Testis (tissue), 3 donors: ENCODE measurements around the gene CDK6. TPM values are rescaled to one million over a fixed set of nuclear protein-coding genes. Genes with fewer than 3 reads are reported as not detected.

Experiments used
- DNase-seq: peaks from one replicate; pipeline ENCODE4 v3.0.0-alpha.2; 2019
- H3K27ac ChIP-seq, 2 donors: fragments of 200-600 bp; sonication (generic); one replicate each; pipeline ENCODE4 v1.5.1; 2019
- H3K27me3 ChIP-seq: fragments of 200-600 bp; sonication (generic); one replicate; pipeline ENCODE4 v1.5.1; 2019
- H3K36me3 ChIP-seq: fragments of 200-600 bp; sonication (generic); one replicate; pipeline ENCODE4 v1.5.1; 2017; ENCODE audit warnings: low read depth; ENCODE audit errors: missing control alignments
- H3K4me1 ChIP-seq: fragments of 200-600 bp; sonication (generic); one replicate; pipeline ENCODE4 v1.5.1; 2019
- H3K4me3 ChIP-seq, 2 donors: fragments of 200-600 bp; sonication (generic); one replicate each; pipeline ENCODE4 v1.5.1; 2017 to 2019
- H3K9me3 ChIP-seq: fragments of 200-600 bp; sonication (generic); one replicate; pipeline ENCODE4 v1.5.1; 2017
- POLR2A ChIP-seq: fragments of 450-650 bp; IDR thresholded peaks from one replicate; pipeline ENCODE4 v1.6.1; 2017; ENCODE audit warnings: antibody characterized with exemption, mild to moderate bottlenecking, moderate library complexity
- WGBS, 2 donors: methylation state at CpG; one replicate each; pipeline ENCODE4 v1.1.5; 2018; 5-methylcytosine and 5-hydroxymethylcytosine counted together
- intact Hi-C: fragments of 100-400 bp; cut with DNase I; formaldehyde crosslinking; loops from one replicate; pipeline ENCODE4 v1.15.1; 2023; ENCODE audit warnings: low total_unique reads
- polyA plus RNA-seq: library from polyadenylated mRNA; stranded (reverse); fragments of 350-450 nt; fragmentation: Illumina TruSeq; extraction: RNeasy Lipid Tissue Mini Kit (QIAGEN cat#74804); gene quantifications from one replicate; pipeline ENCODE4 v1.2.3, GENCODE V29; 2014; ENCODE audit warnings: low read depth, low replicate concordance; ENCODE audit not compliant: insufficient read depth
- total RNA-seq, 2 donors: library from RNA; depleted of rRNA; stranded (reverse); fragments of >200 nt; gene quantifications; one replicate each; pipeline ENCODE4 v1.2.3, GENCODE V29; 2016
- TF ChIP-seq, protein P1 (sequence below), 3 experiments: fragments of 450-650 bp in 2 of 3; fragments of 200-600 bp in 1 of 3; sonication (generic) in 1 of 3; IDR thresholded peaks; one replicate each; pipeline ENCODE4 v1.5.1; 2016 to 2019; ENCODE audit warnings: antibody characterized with exemption in 3 of 3, mild to moderate bottlenecking in 2 of 3, moderate library complexity in 1 of 3

Gene CDK6
- total and polyA plus RNA-seq, 3 donors from 2014 or later: 21.1 to 31.6 (median 22.8) TPM

GRCh38 chr7:92725161-92725925 lies 111.0 kb downstream of the CDK6 start:
- Histone ChIP-seq H3K4me1 (no peaks in the 10 kb centered on the region), H3K36me3 (no peaks in the 10 kb centered on the region), H3K27ac (no peak overlapping the region), H3K9me3 (no peaks in the 10 kb centered on the region), H3K4me3 (no peak overlapping the region), H3K27me3 (no peaks in the 10 kb centered on the region)
- 84 to 85% methylated on average over 14 of the region's 14 CpGs for WGBS, 2 donors
- intact Hi-C loops: no loop called here
- no peak for DNase-seq
- TF ChIP-seq POLR2A: no peak
- TF ChIP-seq, protein P1, sequence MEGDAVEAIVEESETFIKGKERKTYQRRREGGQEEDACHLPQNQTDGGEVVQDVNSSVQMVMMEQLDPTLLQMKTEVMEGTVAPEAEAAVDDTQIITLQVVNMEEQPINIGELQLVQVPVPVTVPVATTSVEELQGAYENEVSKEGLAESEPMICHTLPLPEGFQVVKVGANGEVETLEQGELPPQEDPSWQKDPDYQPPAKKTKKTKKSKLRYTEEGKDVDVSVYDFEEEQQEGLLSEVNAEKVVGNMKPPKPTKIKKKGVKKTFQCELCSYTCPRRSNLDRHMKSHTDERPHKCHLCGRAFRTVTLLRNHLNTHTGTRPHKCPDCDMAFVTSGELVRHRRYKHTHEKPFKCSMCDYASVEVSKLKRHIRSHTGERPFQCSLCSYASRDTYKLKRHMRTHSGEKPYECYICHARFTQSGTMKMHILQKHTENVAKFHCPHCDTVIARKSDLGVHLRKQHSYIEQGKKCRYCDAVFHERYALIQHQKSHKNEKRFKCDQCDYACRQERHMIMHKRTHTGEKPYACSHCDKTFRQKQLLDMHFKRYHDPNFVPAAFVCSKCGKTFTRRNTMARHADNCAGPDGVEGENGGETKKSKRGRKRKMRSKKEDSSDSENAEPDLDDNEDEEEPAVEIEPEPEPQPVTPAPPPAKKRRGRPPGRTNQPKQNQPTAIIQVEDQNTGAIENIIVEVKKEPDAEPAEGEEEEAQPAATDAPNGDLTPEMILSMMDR (IDR thresholded peaks at IDR 0.05): no peak

DNA sequence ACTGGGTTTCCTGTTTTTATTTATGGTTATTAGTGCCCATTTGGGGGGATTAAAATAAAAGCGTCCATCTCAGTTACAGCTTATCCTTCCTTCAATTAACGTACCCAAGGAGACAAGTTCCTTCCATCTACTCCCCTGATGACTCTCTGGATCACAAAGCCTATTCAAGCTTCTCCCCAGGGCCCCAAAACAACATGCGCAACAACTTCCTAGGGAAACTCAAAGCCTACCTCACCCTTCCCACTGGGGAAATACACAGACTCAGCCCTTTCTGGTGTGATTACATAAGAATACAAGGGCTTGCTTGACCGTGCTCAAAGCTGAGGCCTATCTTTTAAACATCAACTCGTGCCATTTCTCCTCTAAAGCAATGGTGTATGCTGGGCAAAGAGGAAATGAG lies 112.4 kb downstream of the CDK6 start:
- no peak for TF ChIP-seq POLR2A
- TF ChIP-seq, protein P1 (IDR thresholded peaks at IDR 0.05): no peak
- intact Hi-C loops: no loop called here
- no peaks in the 10 kb centered on the region for H3K27me3 ChIP-seq
- H3K4me1 ChIP-seq: no peaks in the 10 kb centered on the region
- no peak overlapping the region for H3K4me3 ChIP-seq
- no peaks in the 10 kb centered on the region for H3K9me3 ChIP-seq
- H3K36me3 ChIP-seq: no peaks in the 10 kb centered on the region
- no peak overlapping the region for H3K27ac ChIP-seq
- DNase-seq: no peak
- 68 to 76% methylated on average over 5 of the region's 5 CpGs for WGBS, 2 donors

DNA sequence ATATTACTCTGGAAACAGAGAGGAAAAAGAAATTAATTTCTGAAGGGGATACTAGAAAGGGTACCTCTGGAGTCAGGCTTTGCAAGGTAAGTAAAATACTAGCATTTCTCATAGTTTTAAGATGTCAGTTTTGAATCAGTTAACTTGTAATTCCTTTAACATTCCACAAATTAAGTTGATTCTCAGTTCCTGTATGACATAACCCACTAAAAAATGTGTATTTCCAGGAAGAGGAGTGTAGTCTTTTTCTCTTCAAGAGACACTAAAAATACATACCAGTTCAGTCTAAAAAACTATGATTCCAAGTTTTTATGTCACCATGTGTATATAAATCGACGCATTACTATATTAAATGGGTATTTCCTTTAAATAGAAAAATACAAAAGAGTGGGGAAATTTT lies 113.2 kb downstream of the CDK6 start:
- no peak for DNase-seq
- intact Hi-C loops: no loop called here

DNA sequence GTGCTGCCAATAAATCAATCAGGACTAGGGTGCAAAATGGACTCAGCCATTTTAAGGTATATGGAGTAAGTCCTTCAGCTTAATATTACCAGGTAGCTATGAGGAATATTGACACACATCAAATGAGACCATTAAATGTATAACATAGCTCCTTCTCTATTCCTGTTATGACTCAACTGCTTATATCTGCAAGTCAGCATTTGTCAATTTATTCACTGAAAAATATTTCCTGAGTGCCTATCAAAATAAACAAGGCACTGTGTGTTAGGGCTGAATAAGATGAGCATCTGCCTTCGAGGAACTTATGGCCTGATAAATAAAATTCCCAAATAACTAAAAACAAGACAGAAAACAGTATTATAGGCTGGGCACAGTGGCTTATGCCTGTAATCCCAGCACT lies 113.8 kb downstream of the CDK6 start:
- no peaks in the 10 kb centered on the region for H3K9me3 ChIP-seq
- H3K36me3 ChIP-seq: no peaks in the 10 kb centered on the region
- no peaks in the 10 kb centered on the region for H3K4me1 ChIP-seq
- TF ChIP-seq, protein P1 (IDR thresholded peaks at IDR 0.05): no peak
- TF ChIP-seq POLR2A: no peak
- 81 to 89% methylated on average over 1 of the region's 1 CpG for WGBS, 2 donors
- intact Hi-C loops: no loop called here
- H3K27me3 ChIP-seq: no peaks in the 10 kb centered on the region
- no peak overlapping the region for H3K4me3 ChIP-seq
- DNase-seq: no peak
- no peak overlapping the region for H3K27ac ChIP-seq

More for the DNA sequence above, 113.2 kb downstream of the CDK6 start:
- 90 to 94% methylated on average over 2 of the region's 2 CpGs for WGBS, 2 donors
- H3K4me3 ChIP-seq: no peak overlapping the region
- no peaks in the 10 kb centered on the region for H3K9me3 ChIP-seq
- no peaks in the 10 kb centered on the region for H3K4me1 ChIP-seq
- no peaks in the 10 kb centered on the region for H3K36me3 ChIP-seq
- H3K27ac ChIP-seq: no peak overlapping the region
- TF ChIP-seq, protein P1 (IDR thresholded peaks at IDR 0.05): no peak
- TF ChIP-seq POLR2A: no peak
- no peaks in the 10 kb centered on the region for H3K27me3 ChIP-seq
